WTC11 (cell line): ENCODE results near the gene RMND5B. TPM values are rescaled to one million over a fixed set of nuclear protein-coding genes. Genes with fewer than 3 reads are reported as not detected.

Experiments used
- ATAC-seq: fragments of 200-7000 bp; cut with Tn5 transposase; 2 replicates; pipeline ENCODE4 v1.10.0; 2021; ENCODE audit warnings: mild to moderate bottlenecking, moderate library complexity
- CTCF ChIA-PET: fragments of 300-600 bp; sonication (Branson Sonifier 250); formaldehyde crosslinking; loops from one replicate; lab custom pipeline; 2021; ENCODE audit warnings: antibody characterized with exemption; lab: Charles Lee
- POLR2A ChIA-PET: fragments of 350-600 bp; sonication (Branson Sonifier 250); formaldehyde crosslinking; loops from one replicate; lab custom pipeline; 2021; ENCODE audit warnings: antibody characterized with exemption; lab: Charles Lee
- DNase-seq: peaks from one replicate; pipeline ENCODE4 v3.0.0; 2021; ENCODE audit warnings: low spot score
- H3K27ac Mint-ChIP-seq: 2 replicates; pipeline ENCODE4 v1.8.0; 2021; ENCODE audit warnings: mixed read lengths
- H3K27me3 Mint-ChIP-seq: 2 replicates; pipeline ENCODE4 v1.8.0; 2021; ENCODE audit warnings: low read depth, mild to moderate bottlenecking, moderate library complexity, mixed read lengths
- H3K36me3 Mint-ChIP-seq: 2 replicates; pipeline ENCODE4 v1.8.0; 2021; ENCODE audit warnings: mixed read lengths
- H3K4me1 Mint-ChIP-seq: 2 replicates; pipeline ENCODE4 v1.8.0; 2022; ENCODE audit warnings: mixed read lengths
- H3K4me3 Mint-ChIP-seq: 2 replicates; pipeline ENCODE4 v1.8.0; 2021; ENCODE audit warnings: mild to moderate bottlenecking, moderate library complexity, mixed read lengths
- H3K9me3 Mint-ChIP-seq: 2 replicates; pipeline ENCODE4 v1.8.0; 2021; ENCODE audit warnings: mixed read lengths
- E2F1 ChIP-seq: sonication (generic); formaldehyde crosslinking; IDR thresholded peaks from 2 replicates; pipeline ENCODE4 v1.8.0; 2022; ENCODE audit warnings: mild to moderate bottlenecking, missing genetic modification reagents
- EMX1 ChIP-seq: fragments of 250-450 bp; sonication (Bioruptor Pico); IDR thresholded peaks from 2 replicates; pipeline ENCODE4 v1.8.0; 2021; ENCODE audit warnings: mild to moderate bottlenecking
- JUN ChIP-seq: sonication (generic); formaldehyde crosslinking; IDR thresholded peaks from 2 replicates; pipeline ENCODE4 v1.8.0; 2023; ENCODE audit warnings: mild to moderate bottlenecking, missing genetic modification reagents
- KAT7 ChIP-seq: sonication (generic); formaldehyde crosslinking; IDR thresholded peaks from 2 replicates; pipeline ENCODE4 v1.8.1; 2023; ENCODE audit warnings: missing genetic modification reagents, mild to moderate bottlenecking, borderline replicate concordance
- NFYB ChIP-seq: sonication (generic); formaldehyde crosslinking; conservative IDR thresholded peaks from 2 replicates; pipeline ENCODE4 v1.8.0; 2022; ENCODE audit warnings: low read depth, missing genetic modification reagents
- NR1H2 ChIP-seq: sonication (generic); formaldehyde crosslinking; IDR thresholded peaks from 2 replicates; pipeline ENCODE4 v1.9.0; 2021; ENCODE audit warnings: mild to moderate bottlenecking, moderate library complexity, missing genetic modification reagents
- OVOL2 ChIP-seq: fragments of 250-450 bp; sonication (Bioruptor Pico); IDR thresholded peaks from 2 replicates; pipeline ENCODE4 v1.9.0; 2021; ENCODE audit warnings: mild to moderate bottlenecking, borderline replicate concordance
- SOX15 ChIP-seq: fragments of 250-450 bp; sonication (Bioruptor Pico); IDR thresholded peaks from 2 replicates; pipeline ENCODE4 v1.9.0; 2021; ENCODE audit warnings: mild to moderate bottlenecking
- STAT6 ChIP-seq: sonication (generic); formaldehyde crosslinking; conservative IDR thresholded peaks from 2 replicates; pipeline ENCODE4 v1.8.1; 2023; ENCODE audit warnings: mild to moderate bottlenecking, low read depth, missing genetic modification reagents, moderate library complexity
- TP53 ChIP-seq: sonication (generic); formaldehyde crosslinking; IDR thresholded peaks from 2 replicates; pipeline ENCODE4 v1.8.1; 2023; ENCODE audit warnings: mild to moderate bottlenecking, missing genetic modification reagents
- USF1 ChIP-seq: sonication (generic); formaldehyde crosslinking; IDR thresholded peaks from 2 replicates; pipeline ENCODE4 v1.8.0; 2022; ENCODE audit warnings: mild to moderate bottlenecking, missing genetic modification reagents
- ZNF317 ChIP-seq: sonication (generic); formaldehyde crosslinking; IDR thresholded peaks from 2 replicates; pipeline ENCODE4 v1.8.1; 2023; ENCODE audit warnings: low read depth, mild to moderate bottlenecking, moderate library complexity, missing genetic modification reagents, borderline replicate concordance
- ZNF532 ChIP-seq: fragments of 250-450 bp; sonication (Bioruptor Pico); IDR thresholded peaks from 2 replicates; pipeline ENCODE4 v1.9.0; 2021; ENCODE audit warnings: mild to moderate bottlenecking, borderline replicate concordance
- ZNF671 ChIP-seq: fragments of 250-450 bp; sonication (Bioruptor Pico); IDR thresholded peaks from 2 replicates; pipeline ENCODE4 v1.8.0; 2021; ENCODE audit warnings: mild to moderate bottlenecking
- total RNA-seq: library from RNA; stranded (reverse); gene quantifications from 3 replicates; pipeline ENCODE4 v1.2.3, GENCODE V29; 2021
- TF ChIP-seq, protein P1 (sequence below): sonication (generic); formaldehyde crosslinking; IDR thresholded peaks from 2 replicates; pipeline ENCODE4 v1.8.1; 2022; ENCODE audit warnings: mild to moderate bottlenecking, moderate library complexity, missing genetic modification reagents
- TF ChIP-seq, protein P2 (sequence below): fragments of 250-450 bp; sonication (Bioruptor Pico); IDR thresholded peaks from 2 replicates; pipeline ENCODE4 v1.9.0; 2021; ENCODE audit warnings: moderate library complexity, mild to moderate bottlenecking, inconsistent platforms, borderline replicate concordance
- TF ChIP-seq, protein P3 (sequence below): fragments of 200-600 bp; IDR thresholded peaks from 2 replicates; pipeline ENCODE4 v1.8.0; 2022; ENCODE audit warnings: antibody characterized with exemption

RMND5B gene
- total RNA-seq, 1 experiment from 2014 or later = 93.3 TPM

GRCh38 chr5:178147406-178147805 lies 16.6 kb downstream of the RMND5B start:
- no peak for ATAC-seq
- ChIA-PET CTCF (interaction anchor here (1.9 to 7.5 kb wide), 3 partner anchors 27 to 72 kb away, joined by 8 to 111 read pairs (median 24); no protein-coding TSS in a partner anchor), POLR2A (no interaction called here)
- Mint-ChIP-seq H3K36me3 (peaks cover 82% of the 10 kb centered on the region), H3K27me3 (no peaks in the 10 kb centered on the region), H3K9me3 (no peaks in the 10 kb centered on the region), H3K27ac (no peak overlapping the region; the same call in 1 of the 2 replicates), H3K4me3 (no peak overlapping the region), H3K4me1 (peaks cover 9% of the 10 kb centered on the region)
- TF ChIP-seq, protein P1, sequence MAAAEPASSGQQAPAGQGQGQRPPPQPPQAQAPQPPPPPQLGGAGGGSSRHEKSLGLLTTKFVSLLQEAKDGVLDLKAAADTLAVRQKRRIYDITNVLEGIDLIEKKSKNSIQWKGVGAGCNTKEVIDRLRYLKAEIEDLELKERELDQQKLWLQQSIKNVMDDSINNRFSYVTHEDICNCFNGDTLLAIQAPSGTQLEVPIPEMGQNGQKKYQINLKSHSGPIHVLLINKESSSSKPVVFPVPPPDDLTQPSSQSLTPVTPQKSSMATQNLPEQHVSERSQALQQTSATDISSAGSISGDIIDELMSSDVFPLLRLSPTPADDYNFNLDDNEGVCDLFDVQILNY (CRISPR knock-in tag) = no peak
- no peak for TF ChIP-seq NFYB (CRISPR knock-in tag)
- TF ChIP-seq, protein P2, sequence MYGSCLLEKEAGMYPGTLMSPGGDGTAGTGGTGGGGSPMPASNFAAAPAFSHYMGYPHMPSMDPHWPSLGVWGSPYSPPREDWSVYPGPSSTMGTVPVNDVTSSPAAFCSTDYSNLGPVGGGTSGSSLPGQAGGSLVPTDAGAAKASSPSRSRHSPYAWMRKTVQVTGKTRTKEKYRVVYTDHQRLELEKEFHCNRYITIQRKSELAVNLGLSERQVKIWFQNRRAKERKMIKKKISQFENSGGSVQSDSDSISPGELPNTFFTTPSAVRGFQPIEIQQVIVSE = no peak
- no peak for TF ChIP-seq STAT6
- no peak for TF ChIP-seq ZNF532 (CRISPR knock-in tag)
- no peak for TF ChIP-seq ZNF671 (CRISPR knock-in tag)
- no peak for TF ChIP-seq JUN
- TF ChIP-seq, protein P3, sequence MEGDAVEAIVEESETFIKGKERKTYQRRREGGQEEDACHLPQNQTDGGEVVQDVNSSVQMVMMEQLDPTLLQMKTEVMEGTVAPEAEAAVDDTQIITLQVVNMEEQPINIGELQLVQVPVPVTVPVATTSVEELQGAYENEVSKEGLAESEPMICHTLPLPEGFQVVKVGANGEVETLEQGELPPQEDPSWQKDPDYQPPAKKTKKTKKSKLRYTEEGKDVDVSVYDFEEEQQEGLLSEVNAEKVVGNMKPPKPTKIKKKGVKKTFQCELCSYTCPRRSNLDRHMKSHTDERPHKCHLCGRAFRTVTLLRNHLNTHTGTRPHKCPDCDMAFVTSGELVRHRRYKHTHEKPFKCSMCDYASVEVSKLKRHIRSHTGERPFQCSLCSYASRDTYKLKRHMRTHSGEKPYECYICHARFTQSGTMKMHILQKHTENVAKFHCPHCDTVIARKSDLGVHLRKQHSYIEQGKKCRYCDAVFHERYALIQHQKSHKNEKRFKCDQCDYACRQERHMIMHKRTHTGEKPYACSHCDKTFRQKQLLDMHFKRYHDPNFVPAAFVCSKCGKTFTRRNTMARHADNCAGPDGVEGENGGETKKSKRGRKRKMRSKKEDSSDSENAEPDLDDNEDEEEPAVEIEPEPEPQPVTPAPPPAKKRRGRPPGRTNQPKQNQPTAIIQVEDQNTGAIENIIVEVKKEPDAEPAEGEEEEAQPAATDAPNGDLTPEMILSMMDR = no peak
- no peak for TF ChIP-seq ZNF317 (CRISPR knock-in tag)
- no peak for TF ChIP-seq NR1H2 (CRISPR knock-in tag)
- no peak for TF ChIP-seq TP53 (CRISPR knock-in tag)
- no peak for DNase-seq

DNA sequence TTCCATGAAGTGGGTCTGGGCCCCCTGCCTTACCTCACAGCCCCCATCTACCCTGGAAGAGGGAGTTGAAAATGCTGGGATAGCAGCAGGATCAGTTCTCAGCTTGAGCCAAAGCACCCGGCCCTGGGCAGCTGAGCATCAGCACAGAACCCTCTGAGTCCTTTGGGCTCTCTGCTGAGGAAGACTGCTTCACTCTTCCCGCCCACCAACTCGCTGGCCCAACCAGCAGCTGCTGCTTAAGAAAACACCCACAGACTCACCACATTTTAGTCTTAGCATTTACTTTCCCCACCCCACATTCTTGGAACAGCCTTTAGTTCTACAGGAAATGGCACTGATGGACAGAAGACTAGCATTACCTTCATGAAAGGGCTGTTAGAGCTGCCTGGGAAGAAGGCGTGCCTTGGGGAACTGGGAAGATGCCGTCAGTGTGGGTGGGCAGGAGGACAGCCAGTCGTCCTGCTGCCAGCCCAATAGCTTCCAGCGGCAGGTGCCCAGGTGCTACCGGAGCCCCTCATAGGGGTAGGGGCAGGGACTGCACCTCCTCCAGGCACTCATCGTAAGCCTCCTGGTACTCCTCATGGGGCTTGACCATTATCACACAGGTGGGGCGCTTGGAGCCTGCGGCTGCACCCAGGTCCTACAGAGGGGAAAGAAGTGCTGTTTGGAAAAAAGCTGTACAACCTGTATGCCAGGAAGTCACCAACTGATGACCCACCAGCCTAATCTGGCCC lies 18.6 kb downstream of the RMND5B start:
- Mint-ChIP-seq H3K9me3 (no peaks in the 10 kb centered on the region), H3K27me3 (no peaks in the 10 kb centered on the region), H3K4me1 (peaks cover 14% of the 10 kb centered on the region), H3K36me3 (peaks cover 65% of the 10 kb centered on the region), H3K27ac (peak overlapping the region; percentile 76), H3K4me3 (no peak overlapping the region)
- 0 out of 2 replicates have a peak, but pooled peaks have one; percentile 17 for TF ChIP-seq USF1 (CRISPR knock-in tag)
- TF ChIP-seq SOX15 (CRISPR knock-in tag) = no peak
- no peak for TF ChIP-seq E2F1 (CRISPR knock-in tag)
- TF ChIP-seq ZNF671 (CRISPR knock-in tag) = 0 out of 2 replicates have a peak, but pooled peaks have one; percentile 23
- no peak for TF ChIP-seq KAT7 (CRISPR knock-in tag)
- no peak for TF ChIP-seq OVOL2 (CRISPR knock-in tag)
- peak; percentile 60; the same call in 1 of the 2 replicates for TF ChIP-seq EMX1 (CRISPR knock-in tag)
- POLR2A ChIA-PET = interaction anchor here (0.6 to 2.1 kb wide), 8 partner anchors 12 to 414 kb away, joined by 3 to 5 read pairs (median 3); partner anchors contain the start of gene HNRNPAB
- CTCF ChIA-PET = interaction anchor here (0.7 to 10.7 kb wide), 6 partner anchors 23 to 72 kb away, joined by 3 to 131 read pairs (median 7); no protein-coding TSS in a partner anchor
- no peak for DNase-seq
- ATAC-seq = peak; percentile 11
